ENCODE results near the gene ZFYVE16. TPM values are rescaled to one million over a fixed set of nuclear protein-coding genes. Genes with fewer than 3 reads are reported as not detected.
"Not testable (repeated sequence)": the region's sequence is repeated elsewhere in the genome, so short reads cannot be mapped to it uniquely, and the experiment has no call there.

ZFYVE16 gene
- polyA plus RNA-seq, 1 donor from 2014 or later, result 75.8 TPM

DNA sequence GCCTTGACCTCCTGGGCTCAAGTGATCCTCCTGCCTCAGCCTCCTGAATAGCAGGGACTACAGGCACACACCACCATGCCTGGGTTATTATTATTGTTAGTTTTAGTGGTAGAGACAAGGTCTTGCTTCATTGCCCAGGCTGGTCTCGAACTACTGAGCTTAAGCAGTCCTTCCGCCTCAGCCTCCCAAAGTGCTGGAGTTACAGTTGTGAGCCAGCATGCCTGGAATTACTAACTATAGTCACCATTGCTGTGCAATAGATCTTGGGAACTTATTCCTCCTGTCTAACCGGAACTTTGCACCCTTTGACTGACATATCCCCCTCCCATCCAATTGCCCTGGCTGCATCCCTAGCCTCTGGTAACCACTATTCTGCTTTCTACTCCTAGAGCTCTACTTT, 83.4 kb downstream of the ZFYVE16 start:
- Histone ChIP-seq H3K4me2 (ENCODE audit: low read length) (no peak overlapping the region), H3K4me3 (ENCODE audit: low read length) (no peak overlapping the region), H3K9me3 (ENCODE audit: low read length) (no peaks in the 10 kb centered on the region), H3K9me2 (ENCODE audit: insufficient read depth, low read length) (no peaks in the 10 kb centered on the region), H3K36me3 (ENCODE audit: insufficient read depth, low read length) (no peaks in the 10 kb centered on the region), H2AFZ (ENCODE audit: low read depth, low read length) (no peak overlapping the region), H4K20me1 (ENCODE audit: insufficient read depth) (no peaks in the 10 kb centered on the region), H3K27ac (ENCODE audit: low read length) (no peak overlapping the region), H3F3A (ENCODE audit: insufficient read depth, low read length, poor library complexity, severe bottlenecking) (peaks cover 10% of the 10 kb centered on the region), H3K27me3 (ENCODE audit: insufficient read depth, low read depth, low read length) (peaks cover 3% of the 10 kb centered on the region), H3K79me2 (replicated peaks; ENCODE audit: insufficient read depth, low read length) (no peaks in the 10 kb centered on the region), H3K9ac (ENCODE audit: low read length) (no peak overlapping the region)
- TF ChIP-seq, protein P1, sequence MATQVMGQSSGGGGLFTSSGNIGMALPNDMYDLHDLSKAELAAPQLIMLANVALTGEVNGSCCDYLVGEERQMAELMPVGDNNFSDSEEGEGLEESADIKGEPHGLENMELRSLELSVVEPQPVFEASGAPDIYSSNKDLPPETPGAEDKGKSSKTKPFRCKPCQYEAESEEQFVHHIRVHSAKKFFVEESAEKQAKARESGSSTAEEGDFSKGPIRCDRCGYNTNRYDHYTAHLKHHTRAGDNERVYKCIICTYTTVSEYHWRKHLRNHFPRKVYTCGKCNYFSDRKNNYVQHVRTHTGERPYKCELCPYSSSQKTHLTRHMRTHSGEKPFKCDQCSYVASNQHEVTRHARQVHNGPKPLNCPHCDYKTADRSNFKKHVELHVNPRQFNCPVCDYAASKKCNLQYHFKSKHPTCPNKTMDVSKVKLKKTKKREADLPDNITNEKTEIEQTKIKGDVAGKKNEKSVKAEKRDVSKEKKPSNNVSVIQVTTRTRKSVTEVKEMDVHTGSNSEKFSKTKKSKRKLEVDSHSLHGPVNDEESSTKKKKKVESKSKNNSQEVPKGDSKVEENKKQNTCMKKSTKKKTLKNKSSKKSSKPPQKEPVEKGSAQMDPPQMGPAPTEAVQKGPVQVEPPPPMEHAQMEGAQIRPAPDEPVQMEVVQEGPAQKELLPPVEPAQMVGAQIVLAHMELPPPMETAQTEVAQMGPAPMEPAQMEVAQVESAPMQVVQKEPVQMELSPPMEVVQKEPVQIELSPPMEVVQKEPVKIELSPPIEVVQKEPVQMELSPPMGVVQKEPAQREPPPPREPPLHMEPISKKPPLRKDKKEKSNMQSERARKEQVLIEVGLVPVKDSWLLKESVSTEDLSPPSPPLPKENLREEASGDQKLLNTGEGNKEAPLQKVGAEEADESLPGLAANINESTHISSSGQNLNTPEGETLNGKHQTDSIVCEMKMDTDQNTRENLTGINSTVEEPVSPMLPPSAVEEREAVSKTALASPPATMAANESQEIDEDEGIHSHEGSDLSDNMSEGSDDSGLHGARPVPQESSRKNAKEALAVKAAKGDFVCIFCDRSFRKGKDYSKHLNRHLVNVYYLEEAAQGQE (IDR thresholded peaks at IDR 0.05; ENCODE audit: borderline replicate concordance), result no peak
- TF ChIP-seq MXI1 (conservative IDR thresholded peaks at IDR 0.05; ENCODE audit: poor library complexity, severe bottlenecking), result no peak
- no peak for TF ChIP-seq EP300 (conservative IDR thresholded peaks at IDR 0.05; ENCODE audit: poor library complexity, severe bottlenecking)
- TF ChIP-seq SMC3 (conservative IDR thresholded peaks at IDR 0.05; ENCODE audit: poor library complexity), result no peak
- no peak for TF ChIP-seq POLR2AphosphoS5 (IDR thresholded peaks at IDR 0.05)

DNA sequence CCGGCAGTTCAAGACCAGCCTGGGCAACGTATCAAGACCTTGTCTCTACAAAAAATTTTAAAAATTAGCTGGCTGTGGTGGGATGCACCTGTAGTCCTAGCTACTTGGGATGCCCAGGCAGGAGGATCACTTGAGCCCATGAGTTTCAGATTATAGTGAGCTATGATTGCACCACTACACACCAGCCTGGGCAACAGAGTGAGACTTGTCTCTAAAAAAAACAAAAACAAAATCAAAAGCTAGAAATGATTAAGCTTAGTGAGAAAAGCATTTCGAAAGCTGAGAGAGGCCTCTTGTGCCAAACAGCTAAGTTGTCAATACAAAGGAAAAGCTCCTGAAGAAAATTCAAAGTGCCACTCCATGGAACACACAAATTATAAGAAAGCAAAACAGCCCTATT, 84.9 kb downstream of the ZFYVE16 start:
- H3K27me3 ChIP-seq (ENCODE audit: insufficient read depth, low read depth, low read length), result peaks cover 3% of the 10 kb centered on the region
- no peaks in the 10 kb centered on the region for H3K79me2 ChIP-seq (replicated peaks; ENCODE audit: insufficient read depth, low read length)
- no peaks in the 10 kb centered on the region for H3K36me3 ChIP-seq (ENCODE audit: insufficient read depth, low read length)
- H3K9me2 ChIP-seq (ENCODE audit: insufficient read depth, low read length), result no peaks in the 10 kb centered on the region
- H3K9me3 ChIP-seq (ENCODE audit: low read length), result no peaks in the 10 kb centered on the region
- H4K20me1 ChIP-seq (ENCODE audit: insufficient read depth), result no peaks in the 10 kb centered on the region
- H3F3A ChIP-seq (ENCODE audit: insufficient read depth, low read length, poor library complexity, severe bottlenecking), result peaks cover 6% of the 10 kb centered on the region
- H2AFZ ChIP-seq (ENCODE audit: low read depth, low read length), result no peak overlapping the region
- H3K4me3 ChIP-seq (ENCODE audit: low read length), result no peak overlapping the region
- H3K9ac ChIP-seq (ENCODE audit: low read length), result no peak overlapping the region
- no peak overlapping the region for H3K27ac ChIP-seq (ENCODE audit: low read length)
- no peak for TF ChIP-seq POLR2AphosphoS5 (IDR thresholded peaks at IDR 0.05)
- TF ChIP-seq, protein P2, sequence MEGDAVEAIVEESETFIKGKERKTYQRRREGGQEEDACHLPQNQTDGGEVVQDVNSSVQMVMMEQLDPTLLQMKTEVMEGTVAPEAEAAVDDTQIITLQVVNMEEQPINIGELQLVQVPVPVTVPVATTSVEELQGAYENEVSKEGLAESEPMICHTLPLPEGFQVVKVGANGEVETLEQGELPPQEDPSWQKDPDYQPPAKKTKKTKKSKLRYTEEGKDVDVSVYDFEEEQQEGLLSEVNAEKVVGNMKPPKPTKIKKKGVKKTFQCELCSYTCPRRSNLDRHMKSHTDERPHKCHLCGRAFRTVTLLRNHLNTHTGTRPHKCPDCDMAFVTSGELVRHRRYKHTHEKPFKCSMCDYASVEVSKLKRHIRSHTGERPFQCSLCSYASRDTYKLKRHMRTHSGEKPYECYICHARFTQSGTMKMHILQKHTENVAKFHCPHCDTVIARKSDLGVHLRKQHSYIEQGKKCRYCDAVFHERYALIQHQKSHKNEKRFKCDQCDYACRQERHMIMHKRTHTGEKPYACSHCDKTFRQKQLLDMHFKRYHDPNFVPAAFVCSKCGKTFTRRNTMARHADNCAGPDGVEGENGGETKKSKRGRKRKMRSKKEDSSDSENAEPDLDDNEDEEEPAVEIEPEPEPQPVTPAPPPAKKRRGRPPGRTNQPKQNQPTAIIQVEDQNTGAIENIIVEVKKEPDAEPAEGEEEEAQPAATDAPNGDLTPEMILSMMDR (IDR thresholded peaks at IDR 0.05; ENCODE audit: poor library complexity, severe bottlenecking), result no peak
- TF ChIP-seq RAD21 (conservative IDR thresholded peaks at IDR 0.05), result no peak
- TF ChIP-seq MXI1 (conservative IDR thresholded peaks at IDR 0.05; ENCODE audit: poor library complexity, severe bottlenecking), result no peak
- no peak for TF ChIP-seq TAF1 (IDR thresholded peaks at IDR 0.05; ENCODE audit: low read depth)
- TF ChIP-seq EP300 (conservative IDR thresholded peaks at IDR 0.05; ENCODE audit: poor library complexity, severe bottlenecking), result no peak
- no peak overlapping the region for H3K4me2 ChIP-seq (ENCODE audit: low read length)

DNA sequence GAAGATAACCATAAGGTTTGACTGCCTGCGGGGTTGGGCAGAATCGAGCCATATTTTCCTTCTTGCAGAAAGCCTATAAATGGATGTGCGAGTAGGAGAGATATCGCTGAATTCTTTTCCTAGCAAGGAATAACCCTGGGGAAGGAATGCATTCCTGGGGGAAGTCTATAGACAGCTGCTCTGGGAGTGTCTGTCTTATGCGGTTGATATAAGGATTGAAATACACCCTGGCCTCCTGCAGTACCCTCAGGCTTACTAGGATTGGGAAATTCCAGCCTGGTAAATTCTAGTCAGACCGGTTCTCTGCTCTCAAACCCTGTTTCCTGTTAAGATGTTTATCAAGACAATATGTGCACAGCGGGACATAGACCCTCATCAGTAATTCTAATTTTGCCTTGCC, 85.6 kb downstream of the ZFYVE16 start:
- H2AFZ ChIP-seq (ENCODE audit: low read depth, low read length); H3K36me3 ChIP-seq (ENCODE audit: insufficient read depth, low read length); H3K79me2 ChIP-seq (replicated peaks; ENCODE audit: insufficient read depth, low read length); H3K9me2 ChIP-seq (ENCODE audit: insufficient read depth, low read length); H3K4me2 ChIP-seq (ENCODE audit: low read length); H3K9ac ChIP-seq (ENCODE audit: low read length); H4K20me1 ChIP-seq (ENCODE audit: insufficient read depth); H3K4me3 ChIP-seq (ENCODE audit: low read length); H3F3A ChIP-seq (ENCODE audit: insufficient read depth, low read length, poor library complexity, severe bottlenecking); H3K27ac ChIP-seq (ENCODE audit: low read length); H3K9me3 ChIP-seq (ENCODE audit: low read length); H3K27me3 ChIP-seq (ENCODE audit: insufficient read depth, low read depth, low read length): not testable (repeated sequence)
